ENCODE results near the gene FAM227B.
"Not testable (repeated sequence)": the region's sequence is repeated elsewhere in the genome, so short reads cannot be mapped to it uniquely, and the experiment has no call there.

FAM227B gene

DNA sequence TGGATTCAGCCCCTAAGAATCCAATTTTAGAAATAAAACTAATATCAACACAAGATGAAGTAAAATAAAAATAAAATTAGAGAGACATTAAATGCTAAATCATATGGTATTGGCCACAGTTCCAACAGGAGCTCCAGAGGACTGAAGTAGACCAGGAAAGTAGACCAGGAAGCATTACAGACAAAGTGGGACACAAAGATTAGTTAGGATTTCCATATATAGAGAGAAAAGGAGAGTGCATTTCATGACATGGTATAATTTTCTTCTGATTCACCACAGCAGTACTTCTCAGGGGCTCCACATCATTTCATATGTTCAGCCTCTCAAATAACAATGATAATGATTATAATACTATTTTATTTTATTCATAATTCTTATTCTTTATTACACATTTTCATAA is 179.3 kb downstream of the FAM227B start:
- DNase-seq (ENCODE audit: extremely low read depth in 1 of 2, low read depth in 1 of 2) = no peak

- DNase-seq (ENCODE audit: extremely low read depth in 1 of 2, low read depth in 1 of 2) = no peak
Observed at GRCh38 chr15:49439678-49440395, 180.8 kb downstream of the FAM227B start.

- no peak for DNase-seq (ENCODE audit: extremely low read depth in 1 of 2, low read depth in 1 of 2)
Observed at GRCh38 chr15:49438962-49439631, 181.5 kb downstream of the FAM227B start.

DNA sequence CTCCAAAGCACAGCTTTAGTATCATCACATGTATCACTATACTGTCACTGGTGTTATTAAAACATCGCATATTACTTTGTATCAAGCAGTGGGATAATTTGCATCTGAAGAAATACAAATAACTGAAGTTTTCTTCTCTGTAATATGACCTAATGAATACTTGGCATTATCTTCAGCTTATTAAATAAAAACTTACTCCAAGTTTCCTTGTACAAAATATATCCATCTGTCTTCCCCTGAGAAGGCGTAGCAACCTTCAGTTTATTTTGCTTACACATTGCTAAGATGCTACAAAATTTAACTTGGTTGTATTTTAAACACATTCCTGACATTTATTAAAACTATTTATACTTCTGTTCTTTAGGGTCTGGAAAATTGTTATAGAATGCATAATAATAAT is 183.9 kb downstream of the FAM227B start:
- DNase-seq (ENCODE audit: extremely low read depth in 1 of 2, low read depth in 1 of 2) = no peak

- DNase-seq (ENCODE audit: extremely low read depth in 1 of 2, low read depth in 1 of 2) = no peak
Observed at GRCh38 chr15:49435174-49435573, 185.4 kb downstream of the FAM227B start.

DNA sequence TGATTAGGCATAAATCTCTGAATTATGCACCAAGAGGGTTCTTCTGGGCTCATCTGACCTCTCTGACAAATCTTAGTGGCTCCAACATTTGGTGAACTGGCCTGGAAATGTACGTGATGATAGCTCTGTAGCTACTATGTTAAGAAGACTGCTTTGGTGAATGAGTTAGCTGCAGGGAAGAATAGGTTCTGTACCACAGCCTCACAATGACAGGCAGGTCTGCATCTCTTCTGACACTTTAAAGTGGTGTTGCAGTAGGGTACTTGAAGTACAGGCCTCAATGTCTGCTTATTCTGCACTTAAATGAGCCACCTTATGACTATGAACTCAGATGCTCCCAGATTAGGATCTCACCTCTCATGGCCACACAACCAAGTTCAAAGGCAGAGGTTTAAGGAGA is 190.6 kb downstream of the FAM227B start:
- no peak for DNase-seq (ENCODE audit: extremely low read depth in 1 of 2, low read depth in 1 of 2)

DNA sequence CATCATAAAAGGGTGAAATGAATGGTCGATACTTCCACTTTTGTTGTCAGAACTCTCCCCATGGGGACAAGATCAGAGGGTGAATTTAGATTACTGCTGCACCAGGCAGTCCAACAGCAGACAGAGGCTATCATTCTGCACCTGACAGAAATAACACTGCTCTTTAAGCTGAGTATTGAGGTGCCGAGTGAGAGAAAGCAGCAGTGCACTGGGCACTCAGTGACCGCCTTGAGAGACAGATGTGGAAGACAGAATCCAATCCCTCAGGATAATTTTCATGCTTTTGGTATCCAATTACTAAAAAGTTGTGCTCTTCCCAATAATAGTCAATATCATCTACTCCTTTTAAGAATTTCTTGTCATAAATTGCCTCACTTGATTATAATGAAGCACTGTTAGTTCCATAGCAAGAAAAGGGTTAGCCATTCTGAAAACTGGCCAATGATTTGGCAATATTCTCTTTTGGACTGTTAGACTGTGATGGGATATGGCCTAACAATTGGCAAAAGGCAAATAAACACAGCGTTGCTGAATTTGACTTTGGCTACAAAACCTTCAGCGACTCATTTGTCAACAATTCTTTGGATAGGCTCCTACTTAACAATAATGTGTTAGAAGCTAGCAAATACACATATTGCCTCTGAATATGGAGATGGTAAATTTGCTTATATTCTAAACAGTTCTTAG is 192.1 kb downstream of the FAM227B start:
- no peak for DNase-seq (ENCODE audit: extremely low read depth in 1 of 2, low read depth in 1 of 2)

- DNase-seq (ENCODE audit: extremely low read depth in 1 of 2, low read depth in 1 of 2) = no peak
Observed at GRCh38 chr15:49427372-49427771, 193.2 kb downstream of the FAM227B start.

DNA sequence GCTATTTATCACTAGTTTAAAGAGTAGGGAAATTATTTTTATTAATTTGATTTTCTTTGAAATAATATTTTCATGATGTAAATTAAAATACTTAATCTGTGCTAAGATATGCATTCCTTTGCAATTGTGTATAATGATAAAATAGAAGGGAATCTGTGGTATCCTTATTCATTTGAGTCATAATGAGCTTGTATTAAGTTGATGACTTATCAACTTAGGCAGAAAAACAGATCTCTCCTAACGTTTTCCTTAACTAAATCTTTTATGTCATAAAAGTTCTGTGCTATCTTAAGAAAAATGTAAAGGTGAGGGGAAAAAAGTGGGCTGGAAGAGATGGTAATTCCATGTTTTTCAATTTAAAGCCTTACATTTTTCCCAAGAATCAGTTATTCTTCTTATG is 195.7 kb downstream of the FAM227B start:
- no peak for DNase-seq (ENCODE audit: extremely low read depth in 1 of 2, low read depth in 1 of 2)

GRCh38 chr15:49423901-49424550 is 196.6 kb downstream of the FAM227B start:
- DNase-seq (ENCODE audit: extremely low read depth in 1 of 2, low read depth in 1 of 2) = no peak

GRCh38 chr15:49423021-49423420 is 197.6 kb downstream of the FAM227B start, which contains the start of gene FGF7:
Gene FGF7 (plus strand): TSS chr15:49423242. CDS start chr15:49424298, 1,056 bp downstream.
- no peak for DNase-seq (ENCODE audit: extremely low read depth in 1 of 2, low read depth in 1 of 2)

- no peak for DNase-seq (ENCODE audit: extremely low read depth in 1 of 2, low read depth in 1 of 2)
Observed at GRCh38 chr15:49421991-49422390, 198.6 kb downstream of the FAM227B start.

DNA sequence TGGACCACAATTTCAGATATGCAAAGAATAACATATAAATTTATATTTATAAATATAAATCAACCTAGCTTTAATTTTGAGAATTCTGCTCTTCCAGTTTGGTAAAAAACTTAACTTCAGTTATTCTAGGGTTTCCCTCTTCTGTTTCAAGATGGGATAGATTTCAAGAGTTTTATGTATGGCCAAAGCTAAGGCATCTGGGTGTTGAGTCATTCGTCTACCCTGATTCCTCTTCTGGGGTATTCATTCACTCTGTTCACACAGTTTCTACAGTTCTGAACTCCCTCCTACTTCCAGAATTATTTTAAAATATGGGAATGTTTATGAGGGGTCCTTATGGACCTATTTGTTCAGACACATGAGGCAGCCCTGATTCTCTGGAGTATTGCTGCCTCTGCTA is 201.8 kb downstream of the FAM227B start:
- no peak for DNase-seq (ENCODE audit: extremely low read depth in 1 of 2, low read depth in 1 of 2)

- no peak for DNase-seq (ENCODE audit: extremely low read depth in 1 of 2, low read depth in 1 of 2)
Observed at GRCh38 chr15:49415638-49416037, 205.0 kb downstream of the FAM227B start.

DNA sequence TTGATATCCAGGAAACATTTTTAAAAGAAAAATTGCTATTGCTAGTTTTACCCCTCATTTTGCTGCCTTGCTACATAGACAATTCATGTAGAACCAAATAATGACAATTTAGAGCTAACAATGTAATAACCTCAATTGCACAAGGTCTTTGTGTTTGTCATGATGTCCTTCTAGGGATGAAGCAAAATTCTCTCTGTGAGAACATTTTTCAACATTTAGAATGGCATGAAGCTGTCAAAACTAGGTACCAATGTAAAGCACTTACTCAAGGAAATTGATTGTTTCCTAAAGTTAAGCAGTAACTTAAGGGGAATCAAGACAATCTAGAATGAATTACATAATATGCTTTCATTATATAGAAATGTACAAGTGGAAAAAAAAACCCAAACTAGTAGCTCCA is 205.5 kb downstream of the FAM227B start:
- DNase-seq (ENCODE audit: extremely low read depth in 1 of 2, low read depth in 1 of 2) = no peak

DNA sequence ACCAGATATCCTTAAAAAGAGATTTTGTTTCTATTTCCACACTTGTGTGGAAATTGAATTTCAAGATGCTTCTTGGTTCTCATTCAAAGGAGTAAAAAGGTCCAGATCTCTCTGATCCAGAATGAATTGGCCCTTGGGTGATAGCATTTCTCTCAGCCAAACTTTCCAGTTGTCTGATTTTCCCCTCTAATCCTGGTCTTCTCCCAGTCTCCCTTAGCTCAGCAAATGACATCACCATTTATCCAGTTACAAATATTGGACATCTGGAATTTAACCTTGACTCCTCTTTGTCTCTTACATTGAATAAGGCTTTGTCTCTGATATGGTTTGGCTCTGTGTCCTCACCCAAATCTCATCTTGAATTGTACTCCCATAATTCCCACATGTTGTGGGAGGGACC is 207.8 kb downstream of the FAM227B start:
- no peak for DNase-seq (ENCODE audit: extremely low read depth in 1 of 2, low read depth in 1 of 2)

DNA sequence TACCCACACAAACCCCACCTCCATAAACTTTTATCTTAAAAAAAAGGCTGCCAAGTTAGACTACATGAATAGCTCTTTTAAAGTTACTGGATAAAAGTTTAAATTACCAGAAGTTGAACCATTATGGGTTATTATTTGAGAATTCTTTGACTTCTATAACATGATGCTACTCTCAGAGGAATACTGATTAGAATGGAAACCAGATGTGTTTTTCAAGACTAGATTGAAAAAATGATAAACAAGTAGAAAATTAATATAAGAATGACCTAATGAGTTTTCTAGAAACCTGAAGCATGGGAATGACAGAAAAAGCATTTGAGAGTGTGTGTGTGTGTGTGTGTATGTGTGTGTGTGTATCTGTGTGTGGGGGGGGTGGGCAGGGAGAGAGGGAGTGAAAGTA is 210.0 kb downstream of the FAM227B start:
- DNase-seq (ENCODE audit: extremely low read depth in 1 of 2, low read depth in 1 of 2) = no peak

- DNase-seq (ENCODE audit: extremely low read depth in 1 of 2, low read depth in 1 of 2) = no peak
Observed at GRCh38 chr15:49406352-49407118, 214.1 kb downstream of the FAM227B start.

GRCh38 chr15:49402515-49403296 is 217.9 kb downstream of the FAM227B start:
- DNase-seq (ENCODE audit: extremely low read depth in 1 of 2, low read depth in 1 of 2) = not testable (repeated sequence)

DNA sequence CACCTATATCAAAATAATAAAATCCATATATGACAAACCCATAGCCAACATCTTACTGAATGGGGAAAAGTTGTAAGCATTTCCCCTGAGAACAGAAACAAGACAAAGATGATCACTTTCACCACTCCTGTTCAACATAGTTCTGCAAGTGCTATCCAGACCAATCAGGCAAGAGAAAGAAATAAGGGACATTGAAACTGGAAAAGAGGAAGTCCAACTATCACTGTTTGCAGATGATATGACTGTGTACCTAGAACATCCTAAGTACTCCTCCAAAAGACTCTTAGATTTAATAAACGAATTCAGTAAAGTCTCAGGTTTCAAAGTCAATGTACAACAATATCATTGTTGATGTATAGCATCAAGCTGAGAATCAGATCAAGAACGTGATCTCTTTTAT is 233.1 kb downstream of the FAM227B start:
- no peak for DNase-seq (ENCODE audit: extremely low read depth in 1 of 2, low read depth in 1 of 2)

Measured in stimulated activated CD8-positive, alpha-beta memory T cell treated with anti-CD3 and anti-CD28 coated beads, Interleukin-7, amount 100 ng/mL, for 48 hours (primary cell).